HG03571 (cell line): Measurements from ENCODE around the gene HNRNPUL1.
A peak's percentile ranks its signal among the peaks of the same experiment; 100 is the strongest.
"Not testable (repeated sequence)": the region's sequence is repeated elsewhere in the genome, so short reads cannot be mapped to it uniquely, and the experiment has no call there.

ENCODE experiments used
- ATAC-seq: cut with Tn5 transposase; IDR thresholded peaks from one replicate; pipeline ENCODE4 v1.9.1; 2021; ENCODE audit not compliant: unreplicated experiment

HNRNPUL1 gene

GRCh38 chr19:41324231-41324702, 60.1 kb downstream of the HNRNPUL1 start:
- no peak for ATAC-seq

DNA sequence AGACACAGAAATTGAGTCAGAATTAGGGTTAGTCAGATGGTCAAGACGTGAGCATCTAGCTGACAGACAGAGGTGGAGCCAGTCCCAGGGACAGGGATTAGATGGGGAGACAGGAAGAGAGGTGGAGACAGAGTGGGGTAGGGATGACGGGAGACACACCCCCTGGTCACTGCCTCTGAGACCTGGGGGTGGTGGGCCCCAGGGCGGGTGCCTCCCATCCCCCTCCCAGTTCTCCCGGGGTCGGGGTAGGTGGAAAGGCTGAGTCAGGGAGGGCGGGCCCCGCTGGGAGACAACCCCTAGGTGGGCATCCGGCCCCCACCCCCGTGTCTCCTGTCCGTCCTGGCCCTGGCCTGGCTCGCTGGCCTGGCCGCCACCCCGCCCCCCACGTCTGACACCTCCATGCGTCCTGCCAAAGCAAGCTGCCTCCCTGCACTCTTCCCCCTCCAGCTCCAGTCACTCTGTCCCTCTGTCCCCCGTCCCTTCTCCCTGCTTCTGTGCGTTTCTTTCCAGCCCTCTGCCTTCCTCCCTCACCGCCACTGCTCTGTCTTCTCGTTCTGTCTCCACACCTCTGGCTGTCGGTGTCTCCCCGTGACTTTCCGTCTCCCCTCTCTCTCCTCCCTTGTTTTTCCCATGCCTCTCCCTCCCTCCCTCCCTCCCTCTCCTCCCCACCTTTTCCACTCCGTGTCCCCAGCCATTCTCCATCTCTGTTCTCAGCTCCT, 60.9 kb downstream of the HNRNPUL1 start:
- ATAC-seq, result no peak

DNA sequence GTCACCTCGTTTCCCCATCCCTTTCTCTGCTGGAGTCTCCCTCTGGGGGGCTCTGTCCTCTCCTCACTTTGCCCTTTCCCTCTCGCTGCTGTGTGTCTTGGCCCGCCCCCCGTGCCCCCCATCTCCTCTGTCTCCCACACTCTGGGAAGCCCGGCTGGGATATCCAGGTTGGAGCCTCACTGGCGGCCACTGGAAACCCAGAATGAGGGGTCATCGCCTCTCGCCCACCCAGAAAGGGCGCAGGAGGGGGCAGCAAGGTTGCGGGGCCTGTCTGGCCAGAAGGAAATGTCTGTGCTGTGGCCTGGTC, 61.4 kb downstream of the HNRNPUL1 start:
- ATAC-seq, result no peak

GRCh38 chr19:41325947-41326706, 62.0 kb downstream of the HNRNPUL1 start:
- ATAC-seq, result no peak

DNA sequence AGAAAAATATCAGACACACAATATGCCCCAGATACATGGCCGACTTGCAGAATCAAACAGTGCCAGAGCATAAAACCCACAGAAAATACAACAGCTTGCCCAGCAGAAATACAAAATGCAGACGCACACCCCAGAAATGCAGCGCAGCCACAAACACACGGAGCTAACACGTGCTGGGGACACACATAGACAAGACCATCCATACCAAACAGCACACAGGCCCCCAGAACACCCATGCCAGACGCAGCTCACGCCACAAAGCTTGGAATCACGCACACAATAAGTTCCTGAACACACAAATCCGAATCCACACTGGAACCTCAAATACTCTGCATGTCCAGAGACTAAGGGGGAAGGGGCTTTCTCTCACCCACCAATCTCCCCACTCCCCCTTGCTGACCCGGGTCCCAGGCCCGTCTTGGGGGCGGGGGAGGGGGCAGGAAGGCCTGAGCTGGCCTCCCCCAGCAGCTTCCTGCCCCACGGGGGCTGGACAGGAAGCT, 63.0 kb downstream of the HNRNPUL1 start:
- no peak for ATAC-seq

GRCh38 chr19:41327576-41328156, 63.5 kb downstream of the HNRNPUL1 start:
- ATAC-seq, result peak; percentile 52

DNA sequence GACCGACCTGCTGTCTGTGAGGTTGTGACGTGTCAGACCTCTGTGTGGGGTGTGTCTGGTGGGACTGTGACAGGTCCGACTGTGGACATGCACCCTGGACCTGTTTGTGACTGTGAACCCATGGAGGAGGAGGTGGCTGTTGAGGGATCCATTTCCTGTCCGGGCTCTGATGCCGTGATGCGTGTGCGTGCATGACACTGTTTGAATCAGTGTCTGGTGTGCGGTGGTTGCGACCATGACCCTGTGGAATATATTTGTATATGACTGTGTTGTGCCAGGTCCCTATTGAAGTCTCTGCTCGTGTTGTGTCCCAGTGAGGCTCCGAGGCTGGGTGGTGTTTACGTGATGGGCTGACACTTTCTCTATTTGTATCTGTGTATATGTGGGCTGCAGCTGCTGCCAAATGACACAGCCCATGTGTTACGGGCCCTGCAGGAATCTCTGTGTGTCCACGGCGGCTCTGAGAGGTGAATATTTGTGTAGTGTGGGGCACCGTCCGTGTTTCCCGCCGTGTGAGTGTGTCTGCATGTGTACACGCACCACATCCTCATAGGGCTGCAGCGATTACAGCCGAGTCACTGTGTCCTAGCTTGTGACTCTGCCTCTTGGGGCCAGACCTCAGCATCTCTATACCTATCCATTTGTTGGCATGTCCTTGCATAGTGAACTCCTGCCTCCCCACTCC, 64.1 kb downstream of the HNRNPUL1 start:
- ATAC-seq, result no peak

GRCh38 chr19:41328842-41329225, 64.7 kb downstream of the HNRNPUL1 start:
- ATAC-seq, result no peak

GRCh38 chr19:41330481-41330880, 66.3 kb downstream of the HNRNPUL1 start:
- ATAC-seq, result no peak

- no peak for ATAC-seq
These were observed 66.9 kb downstream of the HNRNPUL1 start for GRCh38 chr19:41330946-41331678.

DNA sequence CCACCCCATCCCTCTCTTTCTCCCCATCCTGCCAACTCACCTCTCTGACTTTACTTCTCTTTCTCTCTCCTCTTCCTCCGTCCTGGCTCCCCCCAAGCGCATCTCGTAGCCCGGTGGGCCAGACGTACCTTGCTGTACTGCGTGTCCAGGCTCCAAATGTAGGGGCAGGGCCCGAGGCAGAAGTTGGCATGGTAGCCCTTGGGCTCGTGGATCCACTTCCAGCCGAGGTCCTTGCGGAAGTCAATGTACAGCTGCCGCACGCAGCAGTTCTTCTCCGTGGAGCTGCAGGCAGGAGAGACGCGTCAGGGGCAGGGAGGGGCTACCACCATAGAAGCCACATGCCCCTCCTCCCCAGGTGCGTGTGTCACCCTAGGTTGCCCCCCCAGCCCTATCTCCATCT, 67.8 kb downstream of the HNRNPUL1 start:
- no peak for ATAC-seq

DNA sequence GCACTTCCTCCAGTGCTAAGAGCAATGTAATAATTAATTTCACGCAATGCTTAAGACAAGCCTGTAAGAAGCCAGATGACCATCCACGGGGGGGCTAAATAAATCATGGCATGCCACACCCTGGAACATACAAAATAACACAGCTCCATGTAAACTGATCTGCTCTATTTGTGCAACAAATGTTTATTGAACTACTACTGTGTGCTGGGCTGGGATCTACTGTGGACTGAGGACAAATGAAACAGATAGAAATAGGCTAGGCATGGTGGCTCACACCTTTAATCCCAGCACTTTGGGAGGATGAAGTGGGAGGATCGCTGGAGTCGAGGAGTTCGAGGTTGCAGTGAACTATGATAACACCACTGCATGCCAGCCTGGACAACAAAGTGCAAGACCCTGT, 68.3 kb downstream of the HNRNPUL1 start:
- ATAC-seq, result no peak

GRCh38 chr19:41334793-41335192, 70.6 kb downstream of the HNRNPUL1 start:
- no peak for ATAC-seq

GRCh38 chr19:41335467-41335866, 71.3 kb downstream of the HNRNPUL1 start:
- ATAC-seq, result no peak

GRCh38 chr19:41339936-41340335, 75.8 kb downstream of the HNRNPUL1 start:
- ATAC-seq, result no peak

- ATAC-seq, result no peak
These were observed 77.7 kb downstream of the HNRNPUL1 start for GRCh38 chr19:41341669-41342490.

DNA sequence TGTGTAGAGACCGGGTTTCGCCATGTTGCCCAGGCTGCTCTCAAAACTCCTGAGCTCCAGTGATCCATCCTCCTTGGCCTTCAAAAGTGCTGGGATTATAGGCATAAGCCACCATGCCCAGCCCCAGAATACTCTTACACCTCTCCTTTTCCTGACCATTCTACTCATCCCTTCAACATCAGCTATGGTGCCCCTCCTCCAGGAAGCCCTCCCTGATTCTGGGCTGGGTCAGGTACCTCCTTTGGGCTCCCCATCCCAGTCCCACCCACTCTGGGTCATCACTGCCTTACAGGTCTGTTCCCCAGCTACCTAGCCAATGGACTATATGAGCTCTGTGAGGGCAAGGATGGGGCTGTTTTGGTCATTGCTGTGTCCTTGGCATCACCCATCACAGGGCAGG, 80.0 kb downstream of the HNRNPUL1 start:
- ATAC-seq, result no peak

DNA sequence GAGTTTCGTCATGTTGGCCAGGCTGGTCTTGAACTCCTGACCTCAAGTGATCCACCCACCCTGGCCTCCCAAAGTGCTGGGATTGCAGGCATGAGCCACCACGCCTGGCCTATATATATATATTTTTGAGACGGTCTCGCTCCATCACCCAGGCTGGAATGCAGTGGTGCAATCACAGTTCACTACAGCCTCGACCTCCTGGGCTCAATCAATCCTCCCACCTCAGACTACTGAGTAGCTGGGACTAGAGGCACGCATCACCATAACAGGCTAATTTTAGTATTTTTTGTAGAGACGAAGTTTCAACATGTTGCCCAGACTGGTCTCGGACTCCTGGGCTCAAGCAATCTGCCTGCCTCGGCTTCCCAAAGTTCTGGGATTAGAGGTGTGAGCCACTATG, 82.7 kb downstream of the HNRNPUL1 start:
- ATAC-seq, result not testable (repeated sequence)

DNA sequence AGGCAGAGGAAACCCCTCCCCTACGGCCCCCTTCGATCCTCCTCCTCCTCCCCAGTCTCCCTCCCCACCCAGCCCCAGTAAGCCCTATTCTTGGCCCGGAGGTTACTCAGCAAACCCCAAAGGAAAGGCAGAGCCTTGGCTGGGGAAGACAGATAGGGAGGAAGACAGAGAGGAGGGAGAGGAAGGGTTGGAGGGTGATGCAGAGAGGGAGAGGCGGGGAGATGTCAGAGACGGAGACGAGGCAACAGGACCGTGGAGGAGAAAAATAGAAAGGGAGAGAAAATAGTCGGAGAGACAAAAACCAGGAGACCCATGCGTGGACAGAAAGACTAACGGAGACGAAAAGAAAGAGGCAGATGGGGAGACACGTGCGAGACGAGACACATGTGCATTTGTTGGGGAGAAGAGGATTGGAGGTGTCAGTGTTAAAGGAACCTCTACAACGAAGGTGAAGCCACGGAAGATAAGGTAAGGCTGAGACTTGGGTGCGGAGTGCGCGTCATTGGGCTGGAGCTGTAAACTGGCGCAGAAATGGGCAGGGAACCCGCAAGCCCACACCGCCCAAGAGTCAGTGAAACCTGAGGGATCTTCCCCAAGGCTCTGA, 86.7 kb downstream of the HNRNPUL1 start:
- no peak for ATAC-seq
